GM19351 (cell line): Measurements from ENCODE around the gene VWA3B.
"Not testable (repeated sequence)": the region's sequence is repeated elsewhere in the genome, so short reads cannot be mapped to it uniquely, and the experiment has no call there.

Experiments
- ATAC-seq: cut with Tn5 transposase; IDR thresholded peaks from one replicate; pipeline ENCODE4 v1.9.1; 2021; ENCODE audit warnings: mild to moderate bottlenecking, moderate library complexity; ENCODE audit not compliant: unreplicated experiment

The VWA3B gene

GRCh38 chr2:98295275-98295674 lies 208.3 kb downstream of the VWA3B start:
- ATAC-seq: no peak

DNA sequence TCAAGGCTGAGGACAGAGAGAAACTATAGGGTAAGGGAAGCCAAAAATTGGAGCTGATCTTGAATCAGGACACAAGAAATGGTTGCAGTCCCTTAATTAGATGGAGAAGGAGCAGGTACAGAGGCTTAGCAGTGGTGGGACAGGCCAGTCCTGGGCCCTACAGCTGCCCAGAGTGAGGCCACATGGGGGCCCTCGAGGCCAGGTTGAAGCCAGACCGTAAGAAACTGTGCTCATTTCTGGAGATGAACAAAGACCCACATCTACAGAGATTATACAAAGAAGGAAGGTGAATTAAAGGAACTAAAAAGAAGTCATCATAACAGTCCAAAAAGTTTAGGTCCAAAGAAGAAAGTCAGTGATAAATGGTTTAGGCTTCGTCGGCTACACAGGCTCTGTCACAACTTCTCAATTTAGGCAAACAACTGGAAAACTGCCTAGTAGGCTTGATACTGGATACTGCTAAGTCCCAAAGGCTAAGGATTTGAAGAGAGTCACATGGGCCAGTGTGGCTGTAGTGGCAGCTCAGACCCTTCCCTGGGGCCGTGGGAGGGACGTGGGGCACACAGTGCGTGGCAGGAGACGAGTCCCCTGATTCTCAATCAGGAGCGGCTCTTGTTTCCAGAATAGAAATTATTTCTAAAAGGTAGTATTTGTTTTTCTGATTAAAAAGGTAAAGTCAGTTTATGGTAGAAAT lies 208.9 kb downstream of the VWA3B start:
- ATAC-seq: no peak

DNA sequence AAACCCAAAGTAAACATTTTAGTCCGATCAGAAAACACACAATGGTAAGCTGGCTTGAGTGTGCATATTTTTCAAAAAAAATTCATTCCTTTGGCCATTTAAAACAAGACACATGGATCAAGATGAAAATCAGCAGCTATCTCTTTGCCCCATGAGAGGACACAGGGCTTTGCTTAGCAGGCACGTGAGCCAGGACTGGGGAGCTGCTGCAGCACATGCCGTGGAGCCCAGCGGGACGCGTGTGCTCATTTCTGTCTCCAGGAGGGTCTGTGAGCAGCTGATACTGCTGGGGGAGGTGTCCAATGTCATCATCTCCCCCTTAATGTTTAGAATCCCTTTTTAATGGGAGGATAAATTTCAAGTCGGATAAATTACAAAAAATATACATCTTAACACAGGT lies 209.5 kb downstream of the VWA3B start:
- ATAC-seq: no peak

- ATAC-seq: no peak
Measured at GRCh38 chr2:98297817-98298682, 211.1 kb downstream of the VWA3B start.

DNA sequence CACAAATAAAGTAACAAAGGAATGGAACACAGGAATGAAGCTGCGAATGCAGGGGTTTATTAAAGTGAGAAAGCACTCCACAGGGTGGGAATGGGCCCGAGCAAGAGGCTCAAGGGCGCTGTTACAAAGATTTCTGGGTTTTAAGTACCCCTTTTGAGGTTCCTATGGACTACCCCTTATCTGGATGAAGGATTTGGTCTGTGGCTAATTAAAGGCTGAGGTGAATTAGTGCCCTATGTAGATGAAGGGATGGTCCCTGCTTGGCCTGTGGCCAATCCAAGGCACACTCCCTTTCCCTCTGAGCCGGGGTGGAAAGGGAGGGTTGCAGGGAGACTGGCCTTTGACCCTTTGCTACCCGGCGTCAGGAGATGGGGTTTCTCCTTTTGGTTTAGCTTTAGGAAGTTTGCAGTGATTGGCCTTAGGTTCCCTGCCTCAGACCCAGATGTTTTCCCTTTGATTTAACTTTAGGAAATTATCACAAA lies 211.8 kb downstream of the VWA3B start:
- no peak for ATAC-seq

DNA sequence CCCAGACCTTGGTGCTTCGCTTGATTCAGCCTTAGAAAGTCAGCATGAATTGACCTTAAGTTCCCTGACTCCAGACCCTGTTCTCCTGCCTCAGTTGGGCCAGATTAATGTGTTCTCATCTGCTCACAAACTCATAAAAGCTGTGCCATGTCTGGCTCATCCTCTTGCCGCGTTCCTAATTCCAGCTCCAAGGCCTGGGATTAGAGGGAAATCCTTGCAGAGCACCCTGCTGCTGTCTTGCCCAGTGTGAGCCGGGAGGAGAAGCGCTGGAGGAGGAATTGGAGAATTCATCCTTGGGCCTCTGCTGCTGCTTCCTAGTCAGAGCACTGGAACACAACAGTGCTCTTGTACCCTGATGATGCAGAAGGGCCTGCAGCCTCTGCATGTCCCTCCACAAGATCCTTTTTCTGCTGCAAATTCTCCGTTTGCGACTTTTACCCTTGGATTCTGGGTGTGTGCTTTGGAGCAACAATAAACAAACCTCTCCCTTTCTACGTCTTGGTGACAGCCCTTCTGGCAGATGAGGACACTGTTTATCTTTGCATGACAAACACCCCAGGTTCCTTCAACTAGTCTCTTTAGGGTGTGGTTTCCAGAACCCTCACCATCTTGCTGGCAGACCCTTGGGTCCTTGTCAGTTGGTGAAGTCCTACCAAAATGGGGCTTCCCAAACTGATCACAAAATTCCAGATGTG lies 212.4 kb downstream of the VWA3B start:
- ATAC-seq: no peak

GRCh38 chr2:98300141-98300874 lies 213.3 kb downstream of the VWA3B start:
- ATAC-seq: no peak

- ATAC-seq: no peak
Measured at GRCh38 chr2:98301469-98301868, 214.5 kb downstream of the VWA3B start.

DNA sequence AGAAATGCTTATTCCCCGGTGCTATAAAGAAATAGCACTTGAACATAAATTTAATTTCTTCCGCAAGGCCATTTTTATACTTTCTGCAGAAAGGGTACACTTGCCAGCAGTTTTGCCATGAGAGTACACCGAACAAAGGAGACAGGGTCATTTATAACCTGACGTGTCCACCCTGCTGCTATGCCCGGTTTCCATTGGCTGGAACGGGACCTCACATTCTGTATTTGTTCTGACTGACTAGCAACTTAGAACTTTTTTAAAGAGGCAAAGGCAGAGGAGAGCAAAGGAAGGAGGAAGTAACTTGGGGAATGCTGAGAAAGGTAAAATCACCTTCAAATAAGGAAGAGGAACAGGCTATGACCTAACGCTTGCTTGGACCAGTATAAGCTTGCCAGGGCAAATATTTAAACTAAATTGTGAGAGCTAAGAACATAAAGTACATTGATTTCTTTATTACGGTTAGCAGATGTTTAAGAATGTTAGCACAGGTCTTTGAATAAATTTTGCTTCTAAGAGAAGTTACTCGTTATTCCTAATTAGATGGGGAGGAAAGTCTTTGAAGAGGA lies 220.2 kb downstream of the VWA3B start:
- not testable (repeated sequence) for ATAC-seq

DNA sequence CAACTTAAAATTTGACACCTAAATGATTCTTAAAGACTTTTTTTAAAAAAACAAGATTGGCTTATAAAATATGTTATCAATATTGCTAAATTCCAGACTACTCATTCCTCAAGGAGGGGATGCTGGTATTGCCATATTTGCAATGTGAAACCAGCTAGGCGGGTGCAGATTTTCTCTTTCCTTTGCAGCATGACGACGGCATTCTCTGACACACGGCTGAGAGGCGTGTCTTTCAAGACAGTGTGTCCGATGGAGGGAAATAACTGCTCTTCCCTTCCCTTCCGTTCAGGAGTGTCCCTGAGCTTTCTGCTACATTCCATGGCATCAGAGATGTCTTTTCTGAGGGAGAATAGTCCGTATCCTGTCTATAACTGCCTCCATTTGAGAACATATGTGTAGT lies 221.1 kb downstream of the VWA3B start:
- no peak for ATAC-seq

DNA sequence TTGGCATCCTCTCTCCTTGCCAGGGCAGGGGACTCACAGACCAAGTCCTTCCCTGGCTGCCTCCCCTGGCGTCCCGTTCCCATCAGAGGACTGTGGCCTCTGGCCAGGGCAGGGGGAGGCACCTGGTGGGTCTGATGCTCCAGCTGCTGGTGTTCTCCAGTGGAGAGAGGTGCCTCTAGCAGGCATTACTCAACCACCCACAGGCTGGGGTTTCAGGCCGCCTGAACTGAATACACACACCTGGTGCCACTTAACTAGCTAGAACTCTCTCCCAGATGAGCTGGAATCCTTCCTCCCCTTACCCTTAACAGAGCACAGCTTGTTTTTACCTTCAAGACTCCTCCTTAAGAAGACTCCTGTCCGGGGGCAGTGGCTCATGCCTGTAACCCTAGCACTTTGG lies 221.6 kb downstream of the VWA3B start:
- no peak for ATAC-seq

DNA sequence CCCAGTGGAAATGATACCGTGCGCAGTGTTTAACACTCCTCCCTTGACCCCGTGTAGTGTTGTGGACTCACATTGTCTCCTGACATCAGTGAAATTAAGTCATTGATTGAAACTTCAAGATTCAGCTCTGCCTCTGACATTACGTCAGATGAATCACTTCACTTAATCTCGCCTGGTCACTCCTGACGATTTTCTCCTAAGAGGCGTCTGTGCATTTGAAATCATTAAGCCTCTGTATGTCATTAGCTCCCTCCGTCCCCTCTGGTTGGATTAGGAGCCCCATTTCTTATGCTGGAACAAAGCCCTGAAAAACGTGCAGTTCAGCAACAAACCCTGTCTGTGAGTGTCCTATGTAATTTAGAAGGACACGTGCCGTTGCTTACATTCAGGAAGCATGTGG lies 222.6 kb downstream of the VWA3B start:
- no peak for ATAC-seq

DNA sequence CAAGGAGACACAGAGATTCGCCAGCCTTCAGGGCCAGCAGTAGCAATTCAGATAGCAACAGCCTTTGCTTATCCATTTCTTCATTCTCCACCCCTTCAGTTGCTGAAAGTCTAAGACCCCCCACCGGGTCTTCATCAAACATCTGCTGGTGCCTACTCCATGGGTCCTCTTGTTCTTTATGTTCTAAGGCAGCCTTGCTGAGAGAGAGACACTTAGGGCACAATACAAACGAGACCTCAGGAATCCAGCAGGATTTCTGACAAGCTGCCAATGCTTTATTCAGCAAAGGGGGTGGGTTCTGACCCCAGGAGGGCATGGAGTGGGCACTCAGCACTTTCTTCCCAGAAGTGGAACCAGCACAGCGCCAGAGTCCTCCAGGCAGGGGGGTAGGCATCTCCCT lies 223.0 kb downstream of the VWA3B start:
- ATAC-seq: no peak

DNA sequence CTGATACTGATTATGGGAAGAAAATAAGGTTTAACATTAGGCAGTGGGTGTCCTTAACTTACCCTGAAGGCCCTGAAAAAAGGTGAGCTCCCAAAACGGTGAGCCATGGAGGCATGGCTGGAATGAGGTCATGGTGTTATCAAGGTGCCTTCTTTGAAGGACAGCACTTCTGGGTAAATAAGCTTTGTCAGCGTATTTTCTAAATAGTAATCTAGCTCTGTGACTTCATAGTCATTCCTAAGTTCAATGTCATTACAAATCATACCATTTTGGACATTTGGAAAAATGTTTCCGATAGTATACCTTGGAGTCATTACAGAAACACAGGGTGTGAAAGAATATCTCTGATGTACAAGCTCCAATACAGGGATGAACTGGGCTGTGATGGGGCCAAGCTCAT lies 224.1 kb downstream of the VWA3B start:
- no peak for ATAC-seq

GRCh38 chr2:98311771-98312545 lies 225.0 kb downstream of the VWA3B start:
- ATAC-seq: no peak

DNA sequence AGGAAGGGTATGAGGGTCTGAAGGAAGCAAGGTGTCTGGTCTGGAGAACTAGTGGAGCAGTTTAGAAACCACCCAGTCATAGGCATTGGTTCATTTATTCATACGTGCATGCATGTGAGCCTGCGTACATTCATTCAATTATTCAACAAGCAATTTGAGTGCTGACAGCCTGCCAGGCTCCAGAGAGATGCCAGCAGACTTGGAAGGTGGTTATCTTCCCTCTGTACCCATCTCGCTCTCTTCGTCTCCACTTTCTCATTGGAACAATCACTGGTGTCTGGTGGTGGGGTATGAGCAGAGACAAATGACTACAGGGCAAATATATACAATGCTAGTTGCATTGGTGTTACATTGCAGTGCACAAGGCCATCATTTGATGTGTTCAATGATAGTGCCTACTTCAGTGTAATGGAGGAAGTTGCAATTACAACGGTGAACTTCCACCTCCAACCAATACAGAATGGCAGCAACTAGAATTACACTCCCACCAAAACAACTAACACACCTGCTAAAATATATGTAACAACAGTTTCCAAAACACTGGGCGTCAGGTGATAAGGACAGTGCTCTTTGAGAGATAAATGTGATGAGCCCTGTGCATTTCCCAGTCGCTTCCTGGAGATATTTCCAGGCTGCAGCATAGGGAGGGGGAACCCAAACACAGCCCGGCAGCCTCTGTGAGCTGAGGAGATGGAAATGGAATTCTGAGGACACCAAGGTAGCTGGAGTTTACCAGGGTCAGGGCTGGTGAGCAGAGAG lies 226.7 kb downstream of the VWA3B start:
- ATAC-seq: no peak

DNA sequence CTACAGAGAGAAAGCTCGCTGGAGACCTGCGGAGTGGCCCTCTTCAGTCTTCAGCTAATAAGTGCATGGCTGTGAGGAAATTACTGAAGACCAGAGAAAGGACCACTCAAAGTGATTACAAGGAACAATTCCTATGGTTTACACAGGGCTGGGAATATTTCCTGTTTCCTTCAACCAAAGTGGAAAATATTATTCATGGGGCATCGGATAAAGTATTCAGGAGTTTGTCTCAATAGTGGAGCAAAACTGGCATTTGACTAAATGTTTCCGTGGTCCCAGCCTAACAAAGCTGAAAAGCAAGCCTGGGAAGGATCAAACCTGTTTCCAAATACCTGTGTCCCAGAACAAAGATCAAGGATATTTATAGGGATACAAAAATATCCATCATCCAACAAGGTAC lies 227.3 kb downstream of the VWA3B start:
- no peak for ATAC-seq

GRCh38 chr2:98315957-98316356 lies 229.0 kb downstream of the VWA3B start:
- ATAC-seq: no peak

DNA sequence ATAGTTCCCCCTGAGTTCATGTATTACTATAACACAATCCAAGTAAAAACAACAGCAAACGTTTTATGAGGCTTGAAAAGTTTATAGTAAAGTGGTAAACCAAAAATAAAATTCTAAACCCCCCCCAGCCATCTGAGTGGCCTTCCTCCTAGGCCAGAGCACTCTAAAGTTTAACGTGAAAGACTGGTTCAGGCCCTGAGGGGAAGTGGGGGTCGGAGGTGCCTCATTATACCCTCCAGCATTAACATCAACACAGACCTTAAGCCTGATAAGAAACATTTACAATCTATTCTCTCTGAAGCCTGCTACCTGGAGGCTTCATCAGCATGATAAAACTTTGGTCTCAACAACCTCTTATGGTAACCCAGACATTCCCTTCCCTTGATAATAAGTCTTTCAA lies 230.2 kb downstream of the VWA3B start:
- ATAC-seq: no peak
